IPS-NIHi7 (cell line): Measurements from ENCODE around the gene RSBN1L.

Experiments used
- DNase-seq: peaks from one replicate; pipeline ENCODE4 v3.0.0; 2012; ENCODE audit warnings: mixed read lengths; ENCODE audit errors: extremely low spot score

RSBN1L gene

DNA sequence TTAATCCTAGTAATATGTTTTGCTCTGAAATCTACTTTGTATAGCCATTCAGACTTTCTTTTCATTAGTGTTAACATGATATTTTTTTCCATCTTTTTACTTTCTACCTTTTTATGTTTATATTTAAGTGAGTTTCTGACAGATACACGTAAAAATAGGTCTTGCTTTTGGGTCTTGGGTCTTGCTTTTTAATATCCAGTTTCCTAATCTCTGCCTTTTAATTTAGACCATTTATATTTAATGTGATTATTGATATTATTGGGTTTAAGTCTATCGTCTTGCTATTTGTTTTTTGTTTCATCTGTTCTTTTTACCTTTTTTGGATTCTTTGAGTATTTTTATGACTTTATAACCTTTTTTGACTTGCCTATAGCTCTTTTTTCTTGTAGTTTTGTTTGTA is 110.2 kb downstream of the RSBN1L start:
- DNase-seq, result no peak

DNA sequence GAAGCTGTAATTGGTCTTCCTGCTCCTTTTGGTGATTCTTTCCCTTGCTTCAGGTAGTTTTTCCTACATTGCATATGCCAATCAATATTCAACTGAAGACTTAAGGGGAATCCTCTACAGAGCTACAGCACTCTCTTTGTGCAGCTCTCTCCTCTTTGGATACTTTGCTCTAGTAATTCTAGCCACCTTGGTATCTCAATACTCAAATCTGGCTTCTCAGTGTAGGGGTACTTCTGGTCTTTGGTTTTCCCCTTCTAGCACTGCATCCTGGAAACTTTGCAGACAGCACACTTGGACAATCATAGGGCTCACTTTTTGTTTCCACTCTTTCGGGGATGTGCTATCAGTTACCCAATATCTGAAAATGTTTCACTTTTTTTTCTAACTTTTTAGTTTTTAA is 112.3 kb downstream of the RSBN1L start:
- DNase-seq, result no peak

DNA sequence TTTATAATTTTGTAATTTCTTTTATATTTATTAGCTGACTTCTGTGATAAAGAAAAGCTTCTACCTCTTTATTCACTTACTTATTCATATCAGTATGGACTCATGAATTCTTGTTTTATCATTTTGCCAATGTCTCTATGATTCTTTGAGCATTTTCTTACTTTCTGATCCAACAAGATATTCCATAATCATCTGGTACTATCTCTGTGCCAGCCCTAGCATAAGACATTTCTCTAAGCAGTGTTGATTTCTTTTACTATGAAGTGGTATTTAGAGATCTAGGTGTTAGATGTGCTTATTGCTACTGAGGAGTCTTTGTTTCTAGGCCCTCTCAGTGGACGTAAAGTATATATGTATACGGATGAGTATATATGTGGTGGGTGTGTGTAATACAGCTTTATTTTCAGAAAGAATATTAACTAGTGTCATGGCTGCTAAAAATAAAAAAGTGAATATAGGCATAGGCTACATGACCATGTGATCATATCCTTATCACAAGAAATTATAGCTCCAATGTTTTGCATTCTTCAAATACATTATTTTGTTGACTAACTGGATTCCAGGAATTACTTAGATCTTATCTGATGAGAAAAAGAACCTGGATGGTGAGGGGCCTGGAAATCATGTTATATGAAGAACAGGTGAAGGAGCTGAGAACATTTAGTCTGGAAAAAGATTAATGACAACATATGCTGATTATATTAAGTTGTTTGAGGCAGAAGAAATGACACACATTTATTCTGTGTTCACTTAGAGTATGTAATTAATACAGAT is 115.4 kb downstream of the RSBN1L start:
- DNase-seq, result no peak

DNA sequence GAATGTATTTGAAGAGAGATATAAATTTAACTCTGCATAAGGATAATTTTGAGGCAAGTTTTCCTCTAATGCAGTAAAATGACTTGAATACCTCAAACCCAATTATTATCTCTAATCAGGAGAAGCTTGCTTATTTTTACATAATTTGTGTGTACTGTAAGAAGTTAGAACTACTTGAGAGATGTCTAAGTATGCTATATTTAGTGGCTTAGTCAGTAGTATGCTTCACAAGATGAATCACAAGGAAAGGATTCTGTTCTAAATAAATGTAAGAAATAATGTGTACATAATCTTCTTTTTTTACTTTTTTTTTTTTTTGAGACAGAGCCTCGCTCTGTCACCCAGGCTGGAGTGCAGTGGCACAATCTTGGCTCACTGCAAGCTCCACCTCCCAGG is 116.0 kb downstream of the RSBN1L start:
- no peak for DNase-seq

DNA sequence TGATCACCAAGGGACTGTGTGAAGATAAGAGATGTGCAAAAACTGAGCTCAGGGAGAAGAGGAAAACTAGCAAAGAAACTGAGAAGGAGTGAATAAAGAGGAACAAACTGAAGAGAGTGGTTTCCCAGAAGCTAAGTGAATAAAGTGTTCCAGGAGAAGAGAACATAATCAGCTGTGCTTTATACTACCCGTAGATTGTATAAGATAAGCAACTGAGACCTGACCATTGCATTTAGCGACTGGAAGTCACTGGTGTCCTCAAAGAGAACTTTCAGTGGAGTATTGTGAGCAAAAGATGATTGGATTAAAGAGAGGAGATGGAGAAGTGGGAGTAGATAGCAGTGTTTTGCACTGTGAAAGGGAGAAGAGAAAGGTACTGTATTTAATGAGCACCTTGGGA is 116.9 kb downstream of the RSBN1L start:
- no peak for DNase-seq

DNA sequence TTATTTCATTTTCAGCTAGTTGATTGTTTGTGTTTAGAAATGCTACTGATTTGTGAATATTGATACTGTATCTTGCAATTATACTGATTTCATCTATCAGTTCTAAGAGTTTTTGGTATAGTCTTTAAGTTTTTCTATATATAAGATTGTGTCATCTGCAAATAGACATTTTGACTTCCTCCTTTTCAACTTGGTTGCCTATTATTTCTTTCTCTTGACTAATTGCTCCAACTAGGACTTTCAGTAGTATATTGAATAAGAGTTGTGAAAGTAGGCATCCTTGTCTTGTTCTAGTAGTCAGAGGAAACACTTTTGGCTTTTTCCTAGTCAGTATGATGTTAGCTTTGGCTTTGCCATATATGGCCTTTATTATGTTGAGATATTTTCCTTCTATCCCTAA is 122.8 kb downstream of the RSBN1L start:
- DNase-seq, result no peak

DNA sequence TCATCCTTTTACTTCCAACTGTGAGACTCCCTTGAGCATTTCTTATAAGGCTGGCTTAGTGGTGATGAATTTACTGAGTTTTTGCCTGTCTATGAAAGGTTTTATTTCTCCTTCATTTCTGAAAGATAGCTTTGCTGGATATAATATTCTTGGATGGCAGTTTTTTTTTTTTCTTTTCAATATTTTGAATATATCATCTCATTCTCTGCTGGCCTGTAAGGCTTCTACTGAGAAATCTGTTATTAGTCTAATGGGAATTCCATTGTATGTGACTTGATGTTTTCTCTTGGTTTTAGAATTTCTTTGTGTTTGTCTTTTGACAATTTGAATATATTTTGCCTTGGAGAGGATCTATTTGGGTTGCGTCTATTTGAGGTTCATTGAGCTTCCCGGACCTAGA is 124.7 kb downstream of the RSBN1L start:
- DNase-seq, result no peak

DNA sequence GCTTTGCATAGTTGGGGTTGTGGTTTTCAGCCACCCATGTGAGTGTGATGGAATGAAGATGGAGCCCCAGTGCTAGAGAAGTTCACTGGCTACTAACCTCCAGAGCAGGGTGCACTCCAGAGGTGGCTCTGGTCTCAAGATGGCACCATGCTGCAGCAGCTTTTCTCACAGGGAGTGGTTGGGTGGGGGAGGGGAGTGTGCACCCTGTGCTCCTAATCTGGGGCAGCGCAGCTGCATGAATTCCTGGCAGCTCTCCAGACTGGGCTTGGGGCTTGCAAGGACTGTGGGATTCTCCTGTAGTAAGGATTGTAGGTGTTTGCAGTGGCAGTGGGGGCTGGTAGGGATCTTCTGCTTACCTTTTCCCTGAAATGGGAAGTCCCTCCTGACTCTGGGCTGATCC is 126.0 kb downstream of the RSBN1L start:
- no peak for DNase-seq

DNA sequence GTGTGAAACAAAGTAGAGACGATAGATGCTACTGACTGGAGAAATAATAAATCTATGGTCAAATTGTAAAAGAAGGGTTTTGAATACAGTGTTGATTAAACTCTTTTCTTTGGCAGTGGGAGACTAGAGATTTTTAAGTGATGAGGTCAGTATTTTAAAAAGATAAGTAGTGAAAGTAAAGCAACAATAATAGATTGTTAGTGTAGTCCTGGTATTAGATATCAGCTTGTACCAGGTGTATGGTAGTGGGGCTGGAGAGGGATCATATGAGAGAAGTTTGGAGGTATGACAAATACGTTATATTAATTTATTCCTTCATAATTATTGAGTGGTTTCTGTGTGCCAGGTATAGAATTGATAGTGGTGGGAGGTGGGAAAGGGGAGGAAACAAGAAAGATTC is 127.5 kb downstream of the RSBN1L start:
- no peak for DNase-seq

DNA sequence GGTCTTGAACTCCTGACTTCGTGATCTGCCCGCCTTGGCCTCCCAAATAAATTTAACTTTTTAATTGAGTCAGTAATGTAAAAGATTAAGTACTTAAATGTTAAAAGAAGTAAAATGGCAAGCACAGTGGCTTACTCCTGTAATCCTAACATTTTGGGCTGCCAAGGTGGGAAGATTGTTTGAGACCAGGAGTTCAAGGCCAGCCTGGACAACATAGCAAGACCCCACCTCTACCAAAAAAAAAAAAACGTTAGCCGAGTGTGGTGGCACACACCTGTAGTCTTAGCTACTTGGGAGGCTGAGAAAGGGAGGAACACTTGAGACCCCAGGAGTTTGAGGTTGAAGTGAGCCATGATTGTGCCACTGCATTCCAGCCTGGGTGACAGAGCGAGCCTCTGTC is 128.4 kb downstream of the RSBN1L start:
- DNase-seq, result no peak

DNA sequence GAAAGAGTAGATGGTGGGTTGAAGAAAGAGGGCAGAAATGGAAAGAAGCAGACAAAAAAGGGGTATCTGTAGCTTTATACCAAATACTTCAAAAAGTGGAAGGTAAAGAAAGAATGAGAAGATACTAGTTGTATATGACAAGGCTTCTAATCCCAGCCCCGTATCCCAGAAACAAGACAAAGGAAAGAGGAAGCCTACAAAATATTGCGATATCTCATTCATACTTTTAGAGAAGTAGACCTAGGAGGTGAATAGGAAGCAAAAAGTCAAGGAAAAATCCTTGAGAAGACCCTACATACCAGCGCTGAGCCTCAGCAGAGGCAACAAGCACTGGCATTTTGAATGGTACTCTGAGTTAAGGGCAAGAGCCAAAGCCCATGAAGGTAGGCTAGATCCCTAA is 128.9 kb downstream of the RSBN1L start:
- DNase-seq, result no peak

DNA sequence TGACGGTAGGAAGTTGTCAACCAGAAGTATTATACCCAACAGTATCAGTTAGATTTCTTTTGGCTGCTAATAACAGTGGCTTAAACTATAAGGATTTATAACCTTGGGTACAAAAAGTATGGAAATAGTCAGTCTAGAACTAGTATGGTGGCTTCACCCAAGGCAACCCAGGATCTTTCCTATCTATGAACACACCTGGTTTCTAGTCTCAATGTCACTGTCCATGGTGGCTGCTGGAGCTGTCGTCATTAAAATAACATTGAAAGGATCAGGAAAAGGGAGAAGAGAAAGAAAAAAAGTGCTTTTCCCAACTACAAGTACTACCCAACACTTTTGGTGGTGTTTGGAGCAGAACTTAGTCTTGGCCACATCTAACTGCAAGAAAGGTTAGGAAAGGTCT is 130.0 kb downstream of the RSBN1L start:
- no peak for DNase-seq

DNA sequence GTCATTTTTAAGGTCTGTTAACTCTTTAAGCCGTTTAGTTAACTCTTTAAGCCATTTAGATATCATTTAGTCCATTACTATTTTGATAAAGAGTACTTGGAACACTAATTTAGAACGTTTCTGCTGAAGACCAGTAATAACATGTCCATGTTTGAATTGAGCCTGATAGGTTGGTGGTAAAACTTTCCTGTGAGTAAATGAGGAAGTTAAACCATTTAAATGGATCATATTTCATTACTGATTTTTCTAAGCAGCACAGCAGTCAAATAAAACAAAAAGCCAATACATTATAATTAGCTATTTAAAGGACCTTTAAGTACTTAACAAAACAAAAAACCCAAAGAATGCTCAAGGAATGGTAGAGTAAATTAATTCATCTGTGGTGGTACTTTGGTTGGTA is 131.7 kb downstream of the RSBN1L start:
- no peak for DNase-seq

DNA sequence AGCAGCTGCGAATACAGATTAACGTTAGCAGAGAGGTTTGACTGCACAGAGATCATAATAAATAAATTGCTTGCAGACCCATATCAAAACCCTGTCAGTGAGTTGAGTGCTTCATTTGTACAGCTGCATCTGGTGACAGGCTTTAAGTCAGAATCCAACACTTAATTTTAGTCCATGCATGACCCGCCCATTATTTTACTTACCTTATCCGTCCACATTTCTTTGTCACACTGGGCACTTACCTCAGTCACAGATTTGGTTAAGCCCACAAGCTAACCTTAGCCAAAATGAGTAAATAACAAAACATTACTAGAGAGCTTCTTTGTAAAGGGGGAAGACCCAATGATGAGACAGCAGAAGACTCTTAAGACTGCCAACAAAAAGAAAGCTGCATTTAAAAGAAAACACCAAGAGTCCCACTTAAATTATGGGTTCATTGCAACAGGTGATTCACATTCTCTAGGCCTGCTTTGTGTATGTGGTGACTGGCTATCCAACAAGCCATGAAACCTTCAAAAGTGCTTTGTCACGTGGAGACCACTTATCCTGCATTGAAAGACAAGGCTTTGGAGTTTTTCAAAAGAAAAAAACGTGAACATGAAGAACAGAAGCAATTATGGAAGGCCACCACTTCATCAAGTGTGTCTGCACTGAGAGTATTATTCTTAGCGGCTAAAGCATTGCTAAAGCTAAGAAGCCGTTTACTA is 134.5 kb downstream of the RSBN1L start:
- DNase-seq, result no peak

DNA sequence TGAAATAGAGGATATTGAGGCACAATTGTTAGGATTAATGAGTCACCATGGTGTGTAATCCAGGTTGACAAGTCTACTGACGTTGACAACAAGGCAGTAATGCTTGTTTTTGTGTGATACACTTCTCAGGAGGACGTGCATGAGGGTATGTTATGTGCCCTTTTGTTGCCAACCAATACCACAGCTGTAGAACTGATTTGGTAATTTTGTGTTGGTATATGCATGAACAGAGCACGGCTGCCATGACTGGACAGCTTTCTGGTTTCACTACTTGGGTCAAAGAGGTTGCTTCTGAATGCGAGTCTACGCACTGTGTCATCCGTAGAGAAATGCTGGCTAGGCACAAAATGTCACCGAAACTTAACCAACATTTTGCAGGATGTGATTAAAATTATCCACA is 135.2 kb downstream of the RSBN1L start:
- DNase-seq, result no peak

DNA sequence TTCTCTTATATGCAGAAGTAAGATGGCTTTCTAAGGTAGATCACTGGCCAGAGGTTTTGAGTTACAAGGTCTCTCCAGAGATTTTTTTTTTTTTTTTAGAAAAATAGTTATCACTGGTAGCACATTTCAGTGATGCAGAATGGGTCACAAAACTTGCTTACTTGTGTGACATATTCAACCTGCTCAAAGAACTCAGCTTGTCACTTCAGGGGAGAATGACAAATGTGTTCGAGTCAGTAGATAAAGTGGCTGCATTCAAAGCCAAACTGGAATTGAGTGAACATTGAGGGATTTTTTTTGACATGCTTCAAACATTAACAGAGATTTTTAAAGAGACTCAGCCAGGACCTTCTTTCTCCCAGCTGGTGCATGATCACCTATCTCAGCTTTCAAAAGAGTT is 135.7 kb downstream of the RSBN1L start:
- no peak for DNase-seq
